ENCODE results near the gene ACP2. TPM values are rescaled to one million over a fixed set of nuclear protein-coding genes. Genes with fewer than 3 reads are reported as not detected.

The ACP2 gene
- 38.2 TPM for total RNA-seq
- long read RNA-seq, transcript ACP2-201 (11 exons, 2,203 nt): major isoform, 92 of 109 reads
- long read RNA-seq, partial matches to known transcripts: 6 of 109 reads
- long read RNA-seq, other reads (novel, unspliced or antisense): 9 of 109 reads

DNA sequence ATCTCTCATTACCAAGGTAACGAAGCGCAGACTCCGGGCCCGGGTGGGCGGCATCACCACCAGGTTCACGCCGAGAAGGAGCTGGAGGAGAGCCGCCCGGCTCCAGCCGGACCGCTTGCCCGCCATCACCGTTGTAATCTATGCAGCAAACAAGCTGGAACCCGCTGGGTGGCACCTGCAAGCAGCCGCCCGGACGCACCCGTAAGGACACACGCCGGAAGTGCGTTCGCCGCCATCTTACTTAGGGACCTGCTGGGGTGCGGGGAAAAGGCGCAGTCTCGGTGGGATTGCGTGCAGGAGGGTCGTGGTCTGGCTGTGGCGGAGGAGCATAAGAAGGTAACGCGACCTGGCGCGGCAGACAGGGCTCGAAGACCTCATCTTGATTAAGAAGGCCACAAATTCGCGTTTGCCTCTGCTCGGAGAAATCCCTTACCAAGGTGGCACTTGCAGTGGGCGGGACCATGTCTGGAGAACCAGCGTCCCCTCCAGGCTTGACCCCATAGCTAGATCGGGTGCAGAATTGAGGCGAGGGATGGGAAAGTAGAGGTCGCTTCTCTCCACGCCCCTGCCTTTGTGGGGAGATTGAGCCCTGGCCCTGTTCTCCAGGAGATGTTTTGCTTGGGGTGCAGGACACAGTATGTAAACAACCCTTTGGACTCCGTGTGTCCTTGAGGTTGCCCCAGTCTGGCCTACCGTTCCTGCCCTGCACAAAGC is at the start of gene ACP2:
Gene ACP2 (minus strand): TSS at position 151 of the 714 bp plus-strand sequence. CDS start 25 bp downstream, at position 126.
- DNase-seq (ENCODE audit: low spot score): peak; percentile 96

DNA sequence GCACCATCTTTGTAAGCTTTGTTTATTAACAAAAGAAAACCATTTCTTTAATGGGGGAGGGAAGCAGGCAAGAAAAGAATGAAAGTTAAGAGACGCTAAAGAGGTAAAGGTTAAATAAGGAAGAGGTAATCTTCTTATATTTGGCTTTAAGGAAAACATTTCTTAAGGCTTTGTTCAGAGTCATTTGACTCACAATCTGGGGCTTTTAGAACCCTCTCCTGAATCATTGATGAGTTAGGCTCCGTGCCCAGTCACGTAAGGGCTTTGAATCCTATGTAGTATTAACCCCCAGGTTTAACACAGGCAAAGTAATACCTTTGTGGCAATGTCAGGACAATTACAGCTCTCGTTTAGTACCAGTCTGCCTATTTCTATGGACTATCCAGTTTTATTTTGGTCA is 47.4 kb upstream of the ACP2 start:
- no peak for DNase-seq (ENCODE audit: low spot score)

DNA sequence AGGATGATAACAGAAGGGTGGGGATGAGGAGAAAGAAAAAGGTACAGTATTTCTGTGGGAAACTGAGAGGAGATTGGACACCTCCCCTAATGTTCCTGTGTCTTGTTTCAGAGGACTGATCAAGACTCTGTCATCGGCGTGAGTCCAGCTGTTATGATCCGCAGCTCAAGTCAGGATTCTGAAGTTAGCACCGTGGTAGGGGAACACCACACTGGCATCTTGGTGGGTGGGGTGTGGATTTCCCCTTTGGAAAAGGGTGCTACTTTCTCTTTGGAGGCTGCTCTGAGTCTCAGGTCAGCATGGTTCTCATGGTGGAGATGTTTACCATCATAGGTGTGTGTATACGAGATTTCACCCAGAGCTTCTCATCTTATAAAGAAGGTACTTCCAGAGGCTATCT is 46.8 kb upstream of the ACP2 start:
- peak; percentile 26 for DNase-seq (ENCODE audit: low spot score)

DNA sequence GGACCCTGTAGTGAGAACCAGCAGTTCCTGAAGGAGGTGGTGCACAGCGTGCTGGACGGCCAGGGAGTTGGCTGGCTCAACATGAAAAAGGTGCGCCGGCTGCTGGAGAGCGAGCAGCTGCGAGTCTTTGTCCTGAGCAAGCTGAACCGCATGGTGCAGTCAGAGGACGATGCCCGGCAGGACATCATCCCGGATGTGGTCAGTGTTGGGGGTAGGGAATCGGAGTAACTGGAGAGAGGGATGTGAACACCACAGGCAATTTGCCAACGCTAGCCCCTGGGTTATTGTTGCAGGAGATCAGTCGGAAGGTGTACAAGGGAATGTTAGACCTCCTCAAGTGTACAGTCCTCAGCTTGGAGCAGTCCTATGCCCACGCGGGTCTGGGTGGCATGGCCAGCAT is 41.2 kb upstream of the ACP2 start:
- DNase-seq (ENCODE audit: low spot score): peak; percentile 81

DNA sequence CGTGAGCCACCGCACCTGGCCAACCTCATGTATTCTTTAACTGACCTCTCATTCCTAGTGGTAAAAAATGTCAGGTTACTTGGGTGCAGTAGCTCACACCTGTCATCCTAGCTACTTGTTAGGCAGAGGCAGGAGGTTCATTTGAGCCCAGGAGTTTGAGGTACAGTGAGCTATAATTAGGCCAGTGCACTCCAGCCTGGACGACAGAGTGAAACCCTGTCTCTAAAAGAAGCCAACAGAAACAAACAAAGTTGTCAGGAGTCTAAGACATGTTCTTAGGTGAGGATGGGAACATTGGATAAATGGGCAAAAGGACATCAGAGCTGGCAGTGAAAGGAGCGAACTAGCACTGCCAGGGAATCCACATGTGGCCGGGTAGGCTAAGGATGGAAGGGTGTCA is 39.5 kb upstream of the ACP2 start:
- no peak for DNase-seq (ENCODE audit: low spot score)

- peak; percentile 83 for DNase-seq (ENCODE audit: low spot score)
Observed at GRCh38 chr11:47285969-47286770, 37.6 kb upstream of the ACP2 start.

DNA sequence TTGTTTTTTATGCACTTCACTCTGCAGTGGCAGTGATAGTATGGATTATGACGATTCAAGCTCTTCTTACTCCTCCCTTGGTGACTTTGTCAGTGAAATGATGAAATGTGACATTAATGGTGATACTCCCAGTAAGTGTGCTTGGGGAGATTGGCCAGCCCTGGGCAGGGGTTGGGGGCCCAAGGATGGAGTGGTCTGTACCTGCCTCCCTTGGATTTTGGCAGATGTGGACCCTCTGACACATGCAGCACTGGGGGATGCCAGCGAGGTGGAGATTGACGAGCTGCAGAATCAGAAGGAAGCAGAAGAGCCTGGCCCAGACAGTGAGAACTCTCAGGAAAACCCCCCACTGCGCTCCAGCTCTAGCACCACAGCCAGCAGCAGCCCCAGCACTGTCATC is 35.5 kb upstream of the ACP2 start:
- peak; percentile 82 for DNase-seq (ENCODE audit: low spot score)

DNA sequence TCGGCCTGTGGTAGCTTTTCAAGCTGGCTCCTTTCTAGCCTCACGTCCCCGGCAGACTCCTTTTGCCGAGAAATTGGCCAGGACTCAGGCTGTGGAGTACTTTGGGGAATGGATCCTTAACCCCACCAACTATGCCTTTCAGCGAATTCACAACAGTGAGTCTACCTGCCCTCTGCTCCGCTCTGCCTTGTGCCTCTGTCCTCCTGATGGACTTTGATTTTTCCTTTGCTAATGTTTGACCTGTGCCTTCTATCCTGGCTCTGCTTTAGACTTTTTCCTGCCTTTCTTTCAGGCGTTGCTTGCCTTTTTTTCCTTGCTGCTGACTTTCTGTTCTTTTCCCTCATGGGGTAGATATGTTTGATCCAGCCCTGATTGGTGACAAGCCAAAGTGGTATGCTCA is 33.8 kb upstream of the ACP2 start:
- DNase-seq (ENCODE audit: low spot score): peak; percentile 30

GRCh38 chr11:47280860-47281259 is 32.2 kb upstream of the ACP2 start:
- DNase-seq (ENCODE audit: low spot score): peak; percentile 3

GRCh38 chr11:47280099-47280498 is 31.5 kb upstream of the ACP2 start:
- no peak for DNase-seq (ENCODE audit: low spot score)

DNA sequence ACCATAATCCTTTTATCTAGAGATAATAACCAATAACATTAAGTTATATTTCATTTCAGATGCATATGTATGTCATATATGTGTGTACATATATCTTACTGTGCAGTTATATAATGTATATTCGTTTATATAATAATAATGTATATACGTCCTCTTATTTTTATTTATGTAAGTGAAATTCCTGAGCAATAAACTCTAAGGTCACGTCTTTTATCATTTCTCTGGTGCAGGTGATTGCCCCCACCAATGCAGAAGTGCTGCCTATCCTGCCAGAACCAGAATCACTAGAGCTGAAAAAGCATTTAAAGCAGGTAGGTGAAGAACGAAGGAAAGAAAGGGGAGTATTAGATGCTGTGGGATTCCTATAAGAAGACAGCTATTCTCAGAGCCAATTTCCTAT is 30.2 kb upstream of the ACP2 start:
- no peak for DNase-seq (ENCODE audit: low spot score)

DNA sequence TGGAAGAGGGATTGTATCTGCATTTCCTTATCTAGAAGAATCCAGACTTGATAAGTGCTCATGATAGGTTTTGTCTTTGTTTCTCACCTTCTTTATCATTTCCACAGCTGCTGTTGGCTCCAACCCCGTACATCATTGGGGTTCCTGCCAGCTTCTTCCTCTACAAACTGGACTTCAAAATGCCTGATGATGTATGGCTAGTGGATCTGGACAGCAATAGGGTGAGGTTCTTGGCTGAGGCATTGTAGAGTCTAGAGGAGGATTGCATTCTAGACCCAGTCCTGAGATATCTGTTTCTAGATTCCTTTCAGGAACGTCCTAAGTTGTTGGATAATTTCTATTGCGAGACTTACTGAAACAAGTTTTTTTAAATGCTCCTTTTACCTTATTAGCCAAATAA is 29.4 kb upstream of the ACP2 start:
- no peak for DNase-seq (ENCODE audit: low spot score)

GRCh38 chr11:47276923-47277322 is 28.3 kb upstream of the ACP2 start:
- no peak for DNase-seq (ENCODE audit: low spot score)

DNA sequence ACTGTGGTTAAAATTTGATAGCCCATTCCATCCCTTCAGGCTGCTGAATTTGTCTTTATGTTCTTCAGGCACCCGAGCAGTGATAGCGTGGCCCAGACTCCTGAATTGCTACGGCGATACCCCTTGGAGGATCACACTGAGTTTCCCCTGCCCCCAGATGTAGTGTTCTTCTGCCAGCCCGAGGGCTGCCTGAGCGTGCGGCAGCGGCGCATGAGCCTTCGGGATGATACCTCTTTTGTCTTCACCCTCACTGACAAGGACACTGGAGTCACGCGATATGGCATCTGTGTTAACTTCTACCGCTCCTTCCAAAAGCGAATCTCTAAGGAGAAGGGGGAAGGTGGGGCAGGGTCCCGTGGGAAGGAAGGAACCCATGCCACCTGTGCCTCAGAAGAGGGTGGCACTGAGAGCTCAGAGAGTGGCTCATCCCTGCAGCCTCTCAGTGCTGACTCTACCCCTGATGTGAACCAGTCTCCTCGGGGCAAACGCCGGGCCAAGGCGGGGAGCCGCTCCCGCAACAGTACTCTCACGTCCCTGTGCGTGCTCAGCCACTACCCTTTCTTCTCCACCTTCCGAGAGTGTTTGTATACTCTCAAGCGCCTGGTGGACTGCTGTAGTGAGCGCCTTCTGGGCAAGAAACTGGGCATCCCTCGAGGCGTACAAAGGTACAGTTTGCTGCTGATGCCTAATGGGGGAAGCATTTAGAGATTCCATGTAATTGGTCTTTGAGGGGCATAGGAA is 26.1 kb upstream of the ACP2 start:
- DNase-seq (ENCODE audit: low spot score): no peak

DNA sequence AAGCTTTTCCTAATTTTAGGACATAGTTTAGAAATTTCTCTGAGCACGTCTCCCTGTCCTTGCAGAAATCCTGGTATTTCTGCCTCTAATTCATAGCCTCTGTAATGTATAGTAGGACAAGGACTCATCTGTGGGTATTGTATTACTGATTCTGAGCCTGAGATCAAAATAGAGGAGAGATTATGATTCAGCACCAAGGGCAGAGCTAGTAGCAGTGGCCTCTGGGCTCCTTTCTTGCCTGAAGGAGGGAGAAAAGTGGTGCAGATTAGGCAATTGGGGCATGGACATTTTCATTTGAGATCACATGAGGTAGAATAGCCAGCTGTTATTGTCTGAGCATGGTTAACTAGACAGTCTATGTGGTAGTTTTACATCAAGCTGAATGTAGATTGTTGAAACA is 24.1 kb upstream of the ACP2 start:
- no peak for DNase-seq (ENCODE audit: low spot score)

DNA sequence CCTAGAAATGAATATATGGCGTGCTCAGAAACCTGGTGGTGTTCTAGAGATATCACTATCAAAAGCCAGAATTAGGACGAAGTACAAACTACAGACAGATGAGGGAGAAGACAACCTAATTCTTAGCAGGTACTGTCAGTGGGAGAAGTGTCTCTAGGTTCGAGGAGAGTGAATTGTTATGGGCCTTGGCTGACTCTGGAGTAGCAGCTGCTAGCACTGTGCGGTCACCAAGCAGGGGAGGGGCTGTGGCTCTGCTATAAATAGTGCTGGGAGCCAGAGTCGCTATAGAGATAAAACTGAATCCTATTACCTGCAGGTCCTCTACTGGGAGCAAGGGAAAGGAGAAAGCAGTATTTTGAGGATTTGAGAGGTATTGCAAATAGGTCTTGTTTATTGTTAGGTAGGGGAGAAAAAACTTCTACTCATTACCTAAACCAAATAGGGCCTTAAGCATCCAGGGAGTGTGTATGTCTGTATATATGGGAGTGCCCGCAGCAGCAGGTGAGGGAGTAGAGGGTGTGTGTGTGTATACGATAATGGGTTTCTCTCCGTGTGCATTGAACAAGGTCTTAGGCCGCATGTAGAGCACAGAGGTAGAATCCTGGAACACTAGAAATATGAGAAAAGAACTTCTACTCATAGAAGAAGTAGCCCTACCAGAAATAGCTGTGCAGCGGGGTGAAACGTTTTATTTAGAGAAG is 23.5 kb upstream of the ACP2 start:
- DNase-seq (ENCODE audit: low spot score): no peak

- DNase-seq (ENCODE audit: low spot score): no peak
Observed at GRCh38 chr11:47271328-47271727, 22.7 kb upstream of the ACP2 start.

GRCh38 chr11:47270331-47271271 is 22.0 kb upstream of the ACP2 start:
- DNase-seq (ENCODE audit: low spot score): no peak

- DNase-seq (ENCODE audit: low spot score): peak; percentile 96
Observed at GRCh38 chr11:47269829-47270305, 21.3 kb upstream of the ACP2 start, which contains the start of gene MADD. MADD (plus strand) TSS chr11:47270133.

Measured in mesenteric fat pad (tissue), 1 donor.